H1 (cell line): Measurements from ENCODE around the gene RTTN. TPM values are rescaled to one million over a fixed set of nuclear protein-coding genes. Genes with fewer than 3 reads are reported as not detected.

Source experiments
- CTCF ChIA-PET: fragments of 300-600 bp; sonication (Branson Sonifier 250); formaldehyde crosslinking; loops from one replicate; lab custom pipeline; 2021; ENCODE audit not compliant: partially characterized antibody; lab: Charles Lee
- POLR2A ChIA-PET: fragments of 300-600 bp; sonication (Branson Sonifier 250); formaldehyde crosslinking; loops from one replicate; lab custom pipeline; 2021; ENCODE audit warnings: inconsistent platforms; ENCODE audit not compliant: partially characterized antibody; lab: Charles Lee
- DNase-seq, 2 experiments: peaks; one replicate each; pipeline versions ENCODE4 v3.0.0 to v3.0.0-alpha.2; 2010 to 2022; ENCODE audit warnings: low spot score in 2 of 2, low read depth in 1 of 2, mixed read lengths in 1 of 2
- FAIRE-seq: peaks from 2 replicates; lab custom pipeline; 2011; peaks lifted over from hg19 to GRCh38; lab: Jason Lieb, UNC
- H2AFZ ChIP-seq: 2 replicates; pipeline ENCODE4 v1.8.1; 2012; ENCODE audit warnings: low read length, inconsistent platforms
- H2AK5ac ChIP-seq: 2 replicates; pipeline ENCODE4 v1.6.1; 2013; ENCODE audit warnings: low read depth, low read length
- H2BK120ac ChIP-seq: replicated peaks from 2 replicates; pipeline ENCODE3; 2013; ENCODE audit warnings: low read depth, low read length, inconsistent platforms
- H2BK12ac ChIP-seq: 2 replicates; pipeline ENCODE4 v1.6.1; 2013; ENCODE audit warnings: low read depth, low read length
- H2BK15ac ChIP-seq: 2 replicates; pipeline ENCODE4 v1.6.1; 2013; ENCODE audit warnings: low read length
- H2BK20ac ChIP-seq: 2 replicates; pipeline ENCODE4 v1.6.1; 2013; ENCODE audit warnings: low read length
- H2BK5ac ChIP-seq: 2 replicates; pipeline ENCODE4 v1.6.1; 2013; ENCODE audit warnings: low read depth, low read length
- H3K14ac ChIP-seq: 2 replicates; pipeline ENCODE4 v1.6.1; 2013; ENCODE audit warnings: inconsistent platforms; ENCODE audit not compliant: insufficient read length
- H3K18ac ChIP-seq: 2 replicates; pipeline ENCODE4 v1.6.1; 2013; ENCODE audit warnings: low read length; ENCODE audit errors: extremely low read depth
- H3K23ac ChIP-seq: 2 replicates; pipeline ENCODE4 v1.6.1; 2013; ENCODE audit warnings: inconsistent platforms; ENCODE audit not compliant: insufficient read length
- H3K23me2 ChIP-seq: 2 replicates; pipeline ENCODE4 v1.6.1; 2013; ENCODE audit warnings: low read depth, low read length
- H3K27ac ChIP-seq: 2 replicates; pipeline ENCODE4 v1.6.1; 2011; ENCODE audit warnings: low read depth, low read length, inconsistent platforms
- H3K27me3 ChIP-seq, 4 experiments: replicated peaks in 1 of 4; 1 replicate in 1 of 4; 2 replicates in 3 of 4; pipeline versions ENCODE4 v1.6.1 to v1.8.1; 2011 to 2013; ENCODE audit warnings: low read length in 3 of 4, mild to moderate bottlenecking in 3 of 4, inconsistent platforms in 2 of 4, mixed read lengths in 2 of 4, moderate library complexity in 1 of 4; ENCODE audit not compliant: control insufficient read depth in 3 of 4, insufficient read depth in 3 of 4; ENCODE audit errors: extremely low read depth in 1 of 4
- H3K36me3 ChIP-seq, 4 experiments: 2 replicates each; pipeline versions ENCODE4 v1.6.1 to v1.8.1; 2011 to 2013; ENCODE audit warnings: mild to moderate bottlenecking in 4 of 4, low read length in 3 of 4, moderate library complexity in 2 of 4, control low read depth in 1 of 4, inconsistent platforms in 1 of 4; ENCODE audit not compliant: insufficient read depth in 4 of 4, control insufficient read depth in 2 of 4
- H3K4ac ChIP-seq: replicated peaks from 2 replicates; pipeline ENCODE3; 2013; ENCODE audit warnings: low read length, low read depth, mixed read lengths, inconsistent platforms; ENCODE audit not compliant: insufficient read length
- H3K4me1 ChIP-seq, 4 experiments: replicated peaks in 1 of 4; 1 replicate in 1 of 4; 2 replicates in 3 of 4; pipeline versions ENCODE4 v1.6.1 to v1.8.1; 2011 to 2013; ENCODE audit warnings: low read length in 3 of 4, inconsistent platforms in 2 of 4, mixed read lengths in 1 of 4; ENCODE audit not compliant: insufficient read depth in 4 of 4, control insufficient read depth in 3 of 4
- H3K4me2 ChIP-seq, 2 experiments: 2 replicates each; pipeline versions ENCODE4 v1.6.1 to v1.8.1; 2011 to 2013; ENCODE audit warnings: low read depth in 2 of 2, low read length in 2 of 2, control low read depth in 1 of 2, inconsistent platforms in 1 of 2, mild to moderate bottlenecking in 1 of 2; ENCODE audit not compliant: insufficient read depth in 1 of 2
- H3K4me3 ChIP-seq, 4 experiments: fragments of 200-600, 300-600 bp in 1 of 4; sonication (generic), shearing (Covaris generic), sonication (Bioruptor Twin) in 1 of 4; 2 replicates each; pipeline versions ENCODE4 v1.5.1 to v1.8.1; 2011 to 2016; ENCODE audit warnings: low read length in 4 of 4, low read depth in 3 of 4, control low read depth in 2 of 4, inconsistent platforms in 2 of 4, mild to moderate bottlenecking in 2 of 4, mixed read lengths in 1 of 4, moderate library complexity in 1 of 4; ENCODE audit not compliant: insufficient read depth in 2 of 4; ENCODE audit errors: extremely low read depth in 1 of 4
- H3K56ac ChIP-seq: replicated peaks from 2 replicates; pipeline ENCODE3; 2013; ENCODE audit warnings: low read depth, mild to moderate bottlenecking, mixed read lengths, low read length, inconsistent platforms; ENCODE audit not compliant: insufficient read length
- H3K79me1 ChIP-seq: 2 replicates; pipeline ENCODE4 v1.6.1; 2013; ENCODE audit warnings: low read depth, low read length, control low read depth
- H3K79me2 ChIP-seq, 2 experiments: 2 replicates each; pipeline versions ENCODE4 v1.6.1 to v1.8.1; 2012 to 2013; ENCODE audit warnings: low read length in 2 of 2, mild to moderate bottlenecking in 2 of 2, inconsistent platforms in 1 of 2; ENCODE audit not compliant: insufficient read depth in 2 of 2, control insufficient read depth in 1 of 2
- H3K9ac ChIP-seq, 4 experiments: replicated peaks in 1 of 4; 1 replicate in 1 of 4; 2 replicates in 3 of 4; pipeline versions ENCODE4 v1.6.1 to v1.8.1; 2011 to 2013; ENCODE audit warnings: low read depth in 3 of 4, low read length in 3 of 4, control low read depth in 2 of 4, mild to moderate bottlenecking in 2 of 4, moderate library complexity in 2 of 4, inconsistent platforms in 1 of 4; ENCODE audit errors: extremely low read depth in 1 of 4
- H3K9me3 ChIP-seq, 2 experiments: 2 replicates each; pipeline versions ENCODE4 v1.6.1 to v1.8.1; 2012 to 2013; ENCODE audit warnings: mild to moderate bottlenecking in 2 of 2, moderate library complexity in 2 of 2, control low read depth in 1 of 2, inconsistent platforms in 1 of 2, low read depth in 1 of 2, low read length in 1 of 2, mixed read lengths in 1 of 2; ENCODE audit not compliant: insufficient read depth in 2 of 2
- H4K20me1 ChIP-seq, 2 experiments: replicated peaks in 1 of 2; 2 replicates each; pipeline versions ENCODE3 to v1.8.1; 2011 to 2013; ENCODE audit warnings: inconsistent platforms in 2 of 2, low read length in 2 of 2, mild to moderate bottlenecking in 1 of 2; ENCODE audit not compliant: insufficient read depth in 2 of 2, control insufficient read depth in 1 of 2
- H4K5ac ChIP-seq: 2 replicates; pipeline ENCODE4 v1.6.1; 2013; ENCODE audit warnings: low read length, low read depth, mixed read lengths, inconsistent platforms; ENCODE audit not compliant: insufficient read length
- H4K8ac ChIP-seq: 2 replicates; pipeline ENCODE4 v1.8.0; 2013; ENCODE audit warnings: mild to moderate bottlenecking, moderate library complexity, low read length, inconsistent platforms; ENCODE audit not compliant: insufficient read depth; ENCODE audit errors: extremely low read depth
- H4K91ac ChIP-seq: replicated peaks from 2 replicates; pipeline ENCODE3; 2013; ENCODE audit warnings: low read length, mixed read lengths, inconsistent platforms; ENCODE audit not compliant: insufficient read length
- BACH1 ChIP-seq: IDR thresholded peaks from 2 replicates; pipeline ENCODE4 v1.6.1; 2012; ENCODE audit warnings: low read length, improper control_type of control experiment
- CREB1 ChIP-seq: IDR thresholded peaks from 2 replicates; pipeline ENCODE4 v1.6.1; 2012; ENCODE audit warnings: inconsistent platforms
- EGR1 ChIP-seq: IDR thresholded peaks from 2 replicates; pipeline ENCODE4 v1.6.1; 2011; ENCODE audit warnings: low read depth, low read length, borderline replicate concordance
- EP300 ChIP-seq, 2 experiments: IDR thresholded peaks; 1 replicate in 1 of 2; 2 replicates in 1 of 2; pipeline ENCODE4 v1.6.1; 2011 to 2012; ENCODE audit warnings: low read depth in 2 of 2, low read length in 2 of 2, mild to moderate bottlenecking in 2 of 2, borderline replicate concordance in 1 of 2, inconsistent platforms in 1 of 2, moderate library complexity in 1 of 2
- FOSL1 ChIP-seq: IDR thresholded peaks from 2 replicates; pipeline ENCODE4 v1.6.1; 2011; ENCODE audit warnings: mild to moderate bottlenecking, low read depth, low read length, moderate library complexity; ENCODE audit not compliant: insufficient read depth
- HDAC6 ChIP-seq: IDR thresholded peaks from one replicate; pipeline ENCODE4 v1.7.1; 2012; ENCODE audit warnings: low read depth, mild to moderate bottlenecking, inconsistent platforms, low read length, moderate library complexity
- JUND ChIP-seq: IDR thresholded peaks from 2 replicates; pipeline ENCODE4 v1.6.1; 2011; ENCODE audit warnings: mild to moderate bottlenecking, improper control_type of control experiment, low read length
- PHF8 ChIP-seq: fragments of 200-600 bp; sonication (generic); conservative IDR thresholded peaks from 2 replicates; pipeline ENCODE4 v1.7.1; 2012; ENCODE audit warnings: low read depth, mild to moderate bottlenecking, inconsistent platforms, low read length, moderate library complexity
- POLR2AphosphoS5 ChIP-seq: IDR thresholded peaks from 2 replicates; pipeline ENCODE4 v1.6.1; 2011; ENCODE audit warnings: low read depth, low read length
- RAD21 ChIP-seq, 2 experiments: IDR thresholded peaks in 1 of 2; conservative IDR thresholded peaks in 1 of 2; 2 replicates each; pipeline ENCODE4 v1.6.1; 2011; ENCODE audit warnings: low read depth in 2 of 2, low read length in 2 of 2, improper control_type of control experiment in 1 of 2, inconsistent platforms in 1 of 2, mild to moderate bottlenecking in 1 of 2, moderate library complexity in 1 of 2
- SP2 ChIP-seq: IDR thresholded peaks from 2 replicates; pipeline ENCODE4 v1.6.1; 2012; ENCODE audit warnings: mild to moderate bottlenecking, low read length, inconsistent platforms
- TAF7 ChIP-seq: optimal IDR thresholded peaks from 2 replicates; pipeline ENCODE3; 2011; ENCODE audit warnings: low read depth, mild to moderate bottlenecking, inconsistent platforms, low read length, moderate library complexity, borderline replicate concordance
- TCF12 ChIP-seq: IDR thresholded peaks from 2 replicates; pipeline ENCODE4 v1.6.1; 2011; ENCODE audit warnings: low read depth, mild to moderate bottlenecking, low read length
- WGBS, 2 experiments: shearing (Covaris generic) in 1 of 2; methylation state at CpG; one replicate each; pipeline versions ENCODE4 v1.1.6 to v1.1.7; 2013 to 2015; ENCODE audit warnings: low lambda C conversion rate in 2 of 2, mixed read lengths in 2 of 2, inconsistent platforms in 1 of 2, low coverage in 1 of 2, missing lambda C conversion rate in 1 of 2; ENCODE audit not compliant: insufficient replicate concordance in 2 of 2, insufficient coverage in 1 of 2, insufficient read length in 1 of 2; ENCODE audit errors: extremely low coverage in 1 of 2, missing lambda C conversion rate in 1 of 2; 5-methylcytosine and 5-hydroxymethylcytosine counted together
- polyA plus RNA-seq, 7 experiments: library from polyadenylated mRNA; depleted of rRNA in 3 of 7; stranded (reverse) in 5 of 7; unstranded in 2 of 7; fragments of >200 nt in 5 of 7; fragments of 200-250 nt in 2 of 7; gene quantifications; 1 replicate in 5 of 7; 2 replicates in 1 of 7; 4 replicates in 1 of 7; pipeline versions ENCODE4 v1.2.1 to v1.2.3, GENCODE V29; 2011 to 2013; ENCODE audit warnings: missing spikeins in 2 of 7, mixed read lengths in 2 of 7
- total RNA-seq: library from RNA; stranded (reverse); fragmentation: NEBNext Ultra II Directional; extraction: Animal tissue kit (Norgen Biotek cat#: 25700); gene quantifications from 2 replicates; pipeline ENCODE4 v1.2.1, GENCODE V29; 2021
- TF ChIP-seq, protein P1 (sequence below): IDR thresholded peaks from 2 replicates; pipeline ENCODE4 v1.6.1; 2011; ENCODE audit warnings: low read length, improper control_type of control experiment

Gene RTTN
- total and polyA plus RNA-seq, 2 of the 8 experiments (the other 6 are each of a cell fraction or from before 2014, with no cell fraction given) = 9.1 to 21.4 TPM

DNA sequence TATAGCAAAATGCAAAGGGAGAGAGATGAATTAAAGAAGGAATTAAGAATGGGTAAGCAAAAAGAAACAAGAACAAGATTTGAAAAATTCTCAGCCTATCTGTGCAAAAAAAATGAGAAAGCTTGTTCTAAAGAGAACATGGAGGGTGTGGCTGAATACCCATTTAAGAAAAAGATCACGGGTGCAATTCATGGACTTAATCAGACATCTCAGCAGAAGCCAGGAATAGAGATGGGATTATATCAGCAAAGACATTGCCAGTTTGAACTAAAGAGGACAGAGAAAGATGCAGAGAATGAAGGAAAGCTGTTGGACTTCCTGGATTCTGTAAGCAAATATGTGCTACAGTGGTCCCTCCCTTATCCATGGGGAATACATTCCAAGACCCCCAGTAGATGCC lies 115.6 kb downstream of the RTTN start:
- WGBS, 2 experiments = 88% methylated on average over 1 of the region's 1 CpG; no CpG with 5 or more reads in 1 of the 2 experiments
- Histone ChIP-seq H2BK15ac (no peak overlapping the region), H2BK12ac (no peak overlapping the region), H3K23me2 (no peaks in the 10 kb centered on the region), H3K9ac (no peak overlapping the region), H3K4me1 (no peaks in the 10 kb centered on the region), H2AFZ (no peak overlapping the region), H3K9me3 (no peaks in the 10 kb centered on the region), H2BK20ac (no peak overlapping the region), H3K27me3 (no peaks in the 10 kb centered on the region), H4K5ac (no peak overlapping the region), H2BK120ac (no peak overlapping the region), H3K56ac (no peak overlapping the region), H3K4me3 (no peak overlapping the region), H3K4me2 (no peak overlapping the region), H4K8ac (no peak overlapping the region), H3K79me2 (no peaks in the 10 kb centered on the region), H2BK5ac (no peak overlapping the region), H3K14ac (no peak overlapping the region), H3K23ac (no peak overlapping the region), H4K20me1 (no peaks in the 10 kb centered on the region), H2AK5ac (no peak overlapping the region), H3K18ac (no peak overlapping the region), H3K4ac (no peak overlapping the region), H3K79me1 (no peaks in the 10 kb centered on the region), H3K27ac (no peak overlapping the region), H3K36me3 (peaks cover 0 to 5% (median 2%) of the 10 kb centered on the region in 4 experiments; a peak in 2 of 8 replicates), H4K91ac (no peak overlapping the region)
- POLR2A ChIA-PET = no interaction called here
- CTCF ChIA-PET = interaction anchor here (0.9 kb wide), 1 partner anchor 398 kb away, joined by 3 read pairs; no protein-coding TSS in a partner anchor
- FAIRE-seq (no peak), DNase-seq (no peak)
- no peak for TF ChIP-seq CREB1
- TF ChIP-seq PHF8 = no peak
- no peak for TF ChIP-seq BACH1
- TF ChIP-seq TAF7 = no peak
- no peak for TF ChIP-seq FOSL1
- no peak for TF ChIP-seq TCF12
- no peak for TF ChIP-seq EGR1
- no peak for TF ChIP-seq SP2
- TF ChIP-seq EP300 (IDR thresholded peaks at IDR 0.05; ENCODE audit: borderline replicate concordance in 1 of 2, low read depth in 2 of 2, low read length in 2 of 2) = no peak
- no peak for TF ChIP-seq POLR2AphosphoS5
- TF ChIP-seq HDAC6 = no peak
- TF ChIP-seq RAD21 (IDR thresholded peaks at IDR 0.05 in 1 of 2, conservative IDR thresholded peaks at IDR 0.05 in 1 of 2; ENCODE audit: low read depth in 2 of 2, low read length in 2 of 2) = no peak
- TF ChIP-seq, protein P1, sequence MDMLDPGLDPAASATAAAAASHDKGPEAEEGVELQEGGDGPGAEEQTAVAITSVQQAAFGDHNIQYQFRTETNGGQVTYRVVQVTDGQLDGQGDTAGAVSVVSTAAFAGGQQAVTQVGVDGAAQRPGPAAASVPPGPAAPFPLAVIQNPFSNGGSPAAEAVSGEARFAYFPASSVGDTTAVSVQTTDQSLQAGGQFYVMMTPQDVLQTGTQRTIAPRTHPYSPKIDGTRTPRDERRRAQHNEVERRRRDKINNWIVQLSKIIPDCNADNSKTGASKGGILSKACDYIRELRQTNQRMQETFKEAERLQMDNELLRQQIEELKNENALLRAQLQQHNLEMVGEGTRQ = no peak
- no peak for TF ChIP-seq JUND
